Kidney epithelial cell (primary cell): ENCODE data around the gene PRDX6. TPM values are rescaled to one million over a fixed set of nuclear protein-coding genes. Genes with fewer than 3 reads are reported as not detected.
"Not testable (repeated sequence)": the region's sequence is repeated elsewhere in the genome, so short reads cannot be mapped to it uniquely, and the experiment has no call there.

Source experiments
- DNase-seq: peaks from one replicate; pipeline ENCODE4 v3.0.0-alpha.2; 2010; ENCODE audit warnings: low read depth
- H3K27me3 ChIP-seq: 2 replicates; pipeline ENCODE4 v1.6.0; 2011; ENCODE audit warnings: low read length; ENCODE audit not compliant: control insufficient read depth, insufficient read depth
- H3K36me3 ChIP-seq: 2 replicates; pipeline ENCODE4 v1.5.1; 2011; ENCODE audit warnings: low read length; ENCODE audit not compliant: control insufficient read depth, insufficient read depth
- H3K4me3 ChIP-seq: 2 replicates; pipeline ENCODE4 v1.5.1; 2011; ENCODE audit warnings: low read depth, mild to moderate bottlenecking, control low read depth, low read length
- total RNA-seq: library from RNA; depleted of rRNA; stranded (reverse); fragments of >200 nt; gene quantifications from 2 replicates; pipeline ENCODE4 v1.2.3, GENCODE V29; 2015
- TF ChIP-seq, protein P1 (sequence below): IDR thresholded peaks from 2 replicates; pipeline ENCODE4 v1.5.1; 2011; ENCODE audit warnings: mild to moderate bottlenecking, moderate library complexity, low read length, control low read depth, inconsistent platforms; ENCODE audit not compliant: insufficient read depth, poor library complexity, severe bottlenecking

PRDX6 gene
- total RNA-seq, 1 donor from 2014 or later, result 187 TPM

DNA sequence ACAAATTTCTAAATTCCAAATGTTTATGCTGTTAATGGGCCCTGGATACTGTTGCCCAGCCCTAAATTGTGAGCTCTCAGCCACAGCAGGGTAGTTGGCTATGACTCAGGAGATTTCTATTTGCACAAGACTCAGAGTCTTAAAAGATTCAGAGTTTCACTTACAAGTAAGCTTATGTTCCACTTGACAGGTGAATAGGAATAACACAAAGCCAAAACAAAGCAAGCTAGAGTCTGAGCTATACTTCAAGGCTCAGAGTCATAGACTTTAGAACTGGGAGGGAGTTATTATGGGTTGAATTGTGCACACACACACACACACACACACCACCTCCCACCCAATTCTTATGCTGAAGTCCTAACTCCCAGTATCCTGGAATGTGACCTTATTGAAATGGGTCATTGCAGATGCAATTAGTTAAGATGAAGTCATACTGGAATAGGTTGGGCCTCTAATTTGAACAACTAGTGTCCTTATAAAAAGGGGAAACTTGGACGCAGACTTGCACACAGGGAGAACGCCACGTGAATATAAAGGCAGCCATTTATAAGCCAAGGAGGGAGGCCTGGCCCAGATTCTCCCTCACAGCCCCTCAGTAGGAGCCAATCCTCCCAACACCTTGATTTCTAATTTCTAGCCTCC lies 30.2 kb downstream of the PRDX6 start:
- Histone ChIP-seq H3K36me3 (no peaks in the 10 kb centered on the region), H3K4me3 (no peak overlapping the region)
- DNase-seq, result peak; percentile 95

DNA sequence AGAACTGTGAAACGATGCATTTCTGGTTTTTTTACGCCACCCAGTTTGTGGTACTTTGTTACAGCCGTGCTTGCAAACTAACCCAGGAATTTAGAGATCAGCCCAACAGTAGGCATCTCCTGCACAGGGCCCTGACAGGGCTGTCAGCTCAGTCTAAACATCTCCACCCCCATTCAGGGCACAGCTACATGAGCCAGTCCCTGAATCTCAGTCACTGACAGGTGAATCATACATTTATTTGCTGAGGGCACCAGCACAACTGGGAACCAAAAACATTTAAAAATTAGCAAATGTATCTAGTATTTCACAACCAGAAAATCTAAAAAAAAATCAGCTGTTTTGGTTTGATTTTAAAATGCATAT lies 30.7 kb downstream of the PRDX6 start:
- DNase-seq, result peak; percentile 42
- H3K27me3 ChIP-seq, result no peaks in the 10 kb centered on the region
- H3K36me3 ChIP-seq, result no peaks in the 10 kb centered on the region
- H3K4me3 ChIP-seq, result no peak overlapping the region
- TF ChIP-seq, protein P1, sequence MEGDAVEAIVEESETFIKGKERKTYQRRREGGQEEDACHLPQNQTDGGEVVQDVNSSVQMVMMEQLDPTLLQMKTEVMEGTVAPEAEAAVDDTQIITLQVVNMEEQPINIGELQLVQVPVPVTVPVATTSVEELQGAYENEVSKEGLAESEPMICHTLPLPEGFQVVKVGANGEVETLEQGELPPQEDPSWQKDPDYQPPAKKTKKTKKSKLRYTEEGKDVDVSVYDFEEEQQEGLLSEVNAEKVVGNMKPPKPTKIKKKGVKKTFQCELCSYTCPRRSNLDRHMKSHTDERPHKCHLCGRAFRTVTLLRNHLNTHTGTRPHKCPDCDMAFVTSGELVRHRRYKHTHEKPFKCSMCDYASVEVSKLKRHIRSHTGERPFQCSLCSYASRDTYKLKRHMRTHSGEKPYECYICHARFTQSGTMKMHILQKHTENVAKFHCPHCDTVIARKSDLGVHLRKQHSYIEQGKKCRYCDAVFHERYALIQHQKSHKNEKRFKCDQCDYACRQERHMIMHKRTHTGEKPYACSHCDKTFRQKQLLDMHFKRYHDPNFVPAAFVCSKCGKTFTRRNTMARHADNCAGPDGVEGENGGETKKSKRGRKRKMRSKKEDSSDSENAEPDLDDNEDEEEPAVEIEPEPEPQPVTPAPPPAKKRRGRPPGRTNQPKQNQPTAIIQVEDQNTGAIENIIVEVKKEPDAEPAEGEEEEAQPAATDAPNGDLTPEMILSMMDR, result no peak

More for the DNA sequence above, 30.2 kb downstream of the PRDX6 start:
- no peaks in the 10 kb centered on the region for H3K27me3 ChIP-seq
- TF ChIP-seq, protein P1, result no peak

DNA sequence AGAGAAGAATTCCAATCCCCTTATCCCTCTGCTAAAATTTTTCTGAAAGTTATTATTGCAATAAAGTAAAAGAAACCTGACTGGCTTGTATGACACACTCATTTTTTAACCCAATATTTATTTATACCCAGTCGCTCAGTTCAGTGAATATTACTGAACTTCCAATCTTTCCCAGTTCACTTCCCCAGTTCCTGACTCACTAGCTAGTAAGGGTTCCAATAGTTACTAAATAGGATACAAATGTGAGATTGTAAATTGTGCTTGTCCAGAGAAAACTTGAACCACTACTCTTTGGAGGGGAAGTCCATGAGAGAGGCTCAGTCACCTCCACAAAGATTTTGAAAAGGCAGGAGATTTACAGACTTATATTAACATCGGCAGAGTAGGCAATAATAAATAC lies 31.4 kb downstream of the PRDX6 start:
- no peaks in the 10 kb centered on the region for H3K36me3 ChIP-seq
- H3K27me3 ChIP-seq, result no peaks in the 10 kb centered on the region
- no peak overlapping the region for H3K4me3 ChIP-seq
- DNase-seq, result no peak
- TF ChIP-seq, protein P1, result no peak

DNA sequence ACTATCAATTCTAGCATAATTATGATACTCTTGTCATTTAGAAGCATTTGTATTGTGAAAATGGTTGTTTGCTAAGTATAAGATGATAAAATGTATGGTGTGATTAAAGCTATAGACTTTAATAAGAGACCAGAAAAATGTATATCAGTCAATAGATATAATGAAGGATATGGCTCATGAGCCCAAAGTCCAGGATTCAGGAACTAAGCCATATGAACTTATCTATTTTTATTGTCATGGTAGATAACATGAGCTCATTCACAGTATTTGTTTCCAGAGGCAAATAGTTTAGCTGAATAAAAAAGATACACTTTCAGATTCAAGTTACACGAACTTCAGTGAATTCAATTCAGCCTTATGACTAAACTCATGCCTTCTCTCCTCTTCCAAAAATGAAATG lies 32.7 kb downstream of the PRDX6 start:
- H3K4me3 ChIP-seq, result no peak overlapping the region
- no peak for DNase-seq
- H3K27me3 ChIP-seq, result no peaks in the 10 kb centered on the region
- TF ChIP-seq, protein P1, result no peak
- no peaks in the 10 kb centered on the region for H3K36me3 ChIP-seq

DNA sequence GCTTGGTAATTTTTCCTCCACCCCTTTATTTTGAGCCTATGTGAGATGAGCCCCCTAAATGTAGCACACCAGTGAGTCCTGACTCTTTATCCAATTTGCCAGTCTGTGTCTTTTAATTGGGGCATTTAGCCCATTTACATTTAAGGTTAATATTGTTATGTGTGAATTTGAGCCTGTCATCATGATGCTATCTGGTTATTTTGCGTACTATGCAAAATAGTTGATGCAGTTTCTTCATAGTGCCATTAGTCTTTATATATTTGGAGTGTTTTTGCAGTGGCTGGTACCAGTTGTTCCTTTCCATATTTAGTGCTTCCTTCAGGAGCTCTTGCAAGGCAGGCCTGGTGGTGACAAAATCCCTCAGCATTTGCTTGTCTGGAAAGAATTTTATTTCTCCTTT lies 37.4 kb downstream of the PRDX6 start:
- H3K36me3 ChIP-seq, H3K27me3 ChIP-seq, H3K4me3 ChIP-seq, DNase-seq: not testable (repeated sequence)

DNA sequence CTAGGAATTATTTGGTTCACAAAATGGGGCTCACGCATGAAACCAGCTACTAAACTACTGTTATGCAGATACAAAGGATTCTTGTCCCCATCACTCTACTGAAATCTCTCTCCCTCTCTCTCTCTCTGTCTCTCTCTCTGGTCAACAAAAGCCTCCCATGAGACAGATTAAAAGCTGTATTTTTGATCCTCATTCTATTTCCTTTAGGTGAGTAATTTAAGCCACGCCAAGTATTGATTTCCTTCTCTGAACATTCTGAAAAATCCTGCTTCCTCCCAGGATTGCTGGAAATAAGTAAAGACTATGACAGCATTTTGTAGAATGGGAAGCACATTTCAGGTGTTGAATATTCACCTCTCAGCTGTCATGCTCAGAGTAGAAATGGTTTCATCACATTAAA lies 43.7 kb downstream of the PRDX6 start:
- H3K36me3 ChIP-seq, result no peaks in the 10 kb centered on the region
- no peak overlapping the region for H3K4me3 ChIP-seq
- no peaks in the 10 kb centered on the region for H3K27me3 ChIP-seq
- TF ChIP-seq, protein P1, result no peak
- no peak for DNase-seq
